Mucosa of rectum (tissue), 2 donors: Measurements from ENCODE around the gene AHRR.

ENCODE experiments used
- H3K27ac ChIP-seq, 2 donors: one replicate each; pipeline ENCODE4 v1.7.0; 2013; ENCODE audit warnings: inconsistent platforms in 2 of 2, low read depth in 2 of 2, low read length in 2 of 2
- H3K27me3 ChIP-seq, 2 donors: one replicate each; pipeline ENCODE4 v1.7.0; 2013; ENCODE audit warnings: low read length in 2 of 2; ENCODE audit not compliant: control insufficient read depth in 2 of 2, insufficient read depth in 2 of 2
- H3K36me3 ChIP-seq, 2 donors: one replicate each; pipeline ENCODE4 v1.7.0; 2013; ENCODE audit warnings: low read length in 2 of 2; ENCODE audit not compliant: control insufficient read depth in 2 of 2, insufficient read depth in 2 of 2
- H3K4me1 ChIP-seq, 2 donors: one replicate each; pipeline ENCODE4 v1.7.0; 2013; ENCODE audit warnings: low read length in 2 of 2, mild to moderate bottlenecking in 1 of 2; ENCODE audit not compliant: control insufficient read depth in 2 of 2, insufficient read depth in 2 of 2
- H3K4me3 ChIP-seq, 2 donors: one replicate each; pipeline ENCODE4 v1.7.0; 2013; ENCODE audit warnings: low read length in 2 of 2
- H3K9ac ChIP-seq, 2 donors: one replicate each; pipeline ENCODE4 v1.7.0; 2013; ENCODE audit warnings: low read length in 2 of 2, low read depth in 1 of 2, mild to moderate bottlenecking in 1 of 2
- H3K9me3 ChIP-seq, 2 donors: one replicate each; pipeline ENCODE4 v1.7.0; 2013; ENCODE audit warnings: low read length in 2 of 2; ENCODE audit not compliant: control insufficient read depth in 2 of 2
- donor health status: healthy.
- donor health status: Normal muscosa, but diverticular disease.

The AHRR gene

GRCh38 chr5:353612-354580, 32.4 kb downstream of the AHRR start:
- Histone ChIP-seq H3K36me3 (no peaks in the 10 kb centered on the region), H3K4me1 (no peaks in the 10 kb centered on the region), H3K9me3 (no peaks in the 10 kb centered on the region), H3K4me3 (no peak overlapping the region), H3K27me3 (peaks cover 0 to 2% of the 10 kb centered on the region in 2 donors), H3K9ac (no peak overlapping the region), H3K27ac (no peak overlapping the region)

GRCh38 chr5:354581-355378, 33.3 kb downstream of the AHRR start:
- Histone ChIP-seq H3K4me3 (no peak overlapping the region), H3K27me3 (peaks cover 0 to 2% of the 10 kb centered on the region in 2 donors), H3K27ac (no peak overlapping the region), H3K9ac (no peak overlapping the region), H3K36me3 (no peaks in the 10 kb centered on the region), H3K9me3 (no peaks in the 10 kb centered on the region), H3K4me1 (no peaks in the 10 kb centered on the region)

- H3K36me3 ChIP-seq: no peaks in the 10 kb centered on the region
- no peak overlapping the region for H3K9ac ChIP-seq
- no peaks in the 10 kb centered on the region for H3K27me3 ChIP-seq
- H3K4me3 ChIP-seq: no peak overlapping the region
- no peaks in the 10 kb centered on the region for H3K9me3 ChIP-seq
- no peak overlapping the region for H3K27ac ChIP-seq
- no peaks in the 10 kb centered on the region for H3K4me1 ChIP-seq
Measured at GRCh38 chr5:355379-355935, 33.9 kb downstream of the AHRR start.

DNA sequence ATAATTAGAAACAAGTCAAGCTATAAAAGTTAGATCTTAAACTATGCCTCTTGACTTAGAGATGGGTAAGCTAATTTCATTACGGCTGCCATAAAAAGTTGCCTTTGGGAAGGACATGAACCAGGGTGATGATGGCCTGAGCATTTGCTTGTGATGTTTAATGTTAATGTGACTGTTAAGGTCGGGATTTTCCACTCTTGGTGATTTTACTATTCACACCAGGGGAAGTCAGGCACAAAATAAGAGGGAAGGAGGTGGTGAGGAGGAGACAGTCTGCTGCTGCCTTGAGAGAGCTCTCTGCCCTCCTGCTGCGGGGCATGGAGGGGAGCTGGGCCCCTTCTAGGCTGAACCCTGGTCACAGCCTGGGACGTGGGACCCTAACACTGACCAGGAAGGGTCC, 34.4 kb downstream of the AHRR start:
- Histone ChIP-seq H3K27me3 (no peaks in the 10 kb centered on the region), H3K9ac (no peak overlapping the region), H3K4me3 (no peak overlapping the region), H3K27ac (no peak overlapping the region), H3K4me1 (no peaks in the 10 kb centered on the region), H3K9me3 (no peaks in the 10 kb centered on the region), H3K36me3 (no peaks in the 10 kb centered on the region)

DNA sequence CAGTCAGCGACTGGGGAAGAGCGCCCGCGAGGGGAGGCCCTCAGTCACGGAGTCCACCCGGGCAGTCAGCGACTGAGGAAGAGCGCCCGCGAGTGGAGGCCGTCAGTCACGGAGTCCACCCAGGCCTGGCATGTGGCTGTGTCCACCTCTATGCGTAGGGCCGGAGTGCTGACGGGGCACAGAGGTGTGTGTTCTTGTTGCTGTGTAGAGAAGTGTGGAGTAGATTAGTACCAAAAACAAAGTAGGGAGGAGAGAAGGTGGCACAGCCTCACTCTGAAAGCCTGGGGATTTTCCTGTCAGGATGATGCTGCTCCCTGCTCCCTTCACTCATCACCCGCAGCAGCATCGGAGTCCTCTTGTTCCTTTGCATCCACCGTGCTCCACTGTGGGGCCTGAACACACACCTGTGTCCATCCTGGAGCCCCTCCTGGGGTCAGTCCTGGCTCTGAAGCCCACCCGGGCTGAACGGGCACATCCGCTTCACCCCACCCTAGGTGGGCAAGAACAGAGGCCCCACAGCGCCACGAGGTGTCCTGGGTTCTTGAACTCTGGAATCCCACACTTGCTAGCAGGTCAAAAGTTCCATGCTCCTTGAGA, 37.9 kb downstream of the AHRR start:
- Histone ChIP-seq H3K4me1 (no peaks in the 10 kb centered on the region), H3K9me3 (no peaks in the 10 kb centered on the region), H3K4me3 (no peak overlapping the region), H3K27me3 (no peaks in the 10 kb centered on the region), H3K9ac (no peak overlapping the region), H3K27ac (no peak overlapping the region), H3K36me3 (no peaks in the 10 kb centered on the region)

GRCh38 chr5:360257-361027, 38.9 kb downstream of the AHRR start:
- H3K9ac ChIP-seq: no peak overlapping the region
- H3K36me3 ChIP-seq: no peaks in the 10 kb centered on the region
- H3K4me1 ChIP-seq: no peaks in the 10 kb centered on the region
- H3K9me3 ChIP-seq: no peaks in the 10 kb centered on the region
- no peak overlapping the region for H3K27ac ChIP-seq
- H3K27me3 ChIP-seq: no peaks in the 10 kb centered on the region
- H3K4me3 ChIP-seq: no peak overlapping the region

DNA sequence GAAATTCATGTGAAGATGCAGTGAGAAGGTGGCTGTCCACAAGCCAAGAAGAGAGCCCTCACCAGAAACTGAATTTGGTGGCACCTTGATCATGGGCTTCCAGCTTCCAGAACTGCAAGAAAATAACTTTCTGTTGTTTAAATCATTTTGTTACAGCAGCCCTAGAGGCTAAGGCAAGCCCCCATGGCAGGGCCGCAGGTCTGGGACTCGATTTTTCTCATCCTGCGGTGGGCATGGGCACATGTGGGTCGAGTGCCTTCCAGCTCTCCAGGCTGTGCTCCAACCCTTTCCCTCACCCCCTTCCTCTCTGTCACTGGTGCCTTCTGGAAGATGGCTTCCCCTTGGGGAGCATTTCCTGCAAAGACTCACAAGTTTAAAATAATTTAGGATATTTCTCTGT, 40.7 kb downstream of the AHRR start:
- no peaks in the 10 kb centered on the region for H3K4me1 ChIP-seq
- H3K9ac ChIP-seq: no peak overlapping the region
- no peak overlapping the region for H3K27ac ChIP-seq
- no peaks in the 10 kb centered on the region for H3K27me3 ChIP-seq
- no peaks in the 10 kb centered on the region for H3K36me3 ChIP-seq
- H3K9me3 ChIP-seq: no peaks in the 10 kb centered on the region
- no peak overlapping the region for H3K4me3 ChIP-seq

DNA sequence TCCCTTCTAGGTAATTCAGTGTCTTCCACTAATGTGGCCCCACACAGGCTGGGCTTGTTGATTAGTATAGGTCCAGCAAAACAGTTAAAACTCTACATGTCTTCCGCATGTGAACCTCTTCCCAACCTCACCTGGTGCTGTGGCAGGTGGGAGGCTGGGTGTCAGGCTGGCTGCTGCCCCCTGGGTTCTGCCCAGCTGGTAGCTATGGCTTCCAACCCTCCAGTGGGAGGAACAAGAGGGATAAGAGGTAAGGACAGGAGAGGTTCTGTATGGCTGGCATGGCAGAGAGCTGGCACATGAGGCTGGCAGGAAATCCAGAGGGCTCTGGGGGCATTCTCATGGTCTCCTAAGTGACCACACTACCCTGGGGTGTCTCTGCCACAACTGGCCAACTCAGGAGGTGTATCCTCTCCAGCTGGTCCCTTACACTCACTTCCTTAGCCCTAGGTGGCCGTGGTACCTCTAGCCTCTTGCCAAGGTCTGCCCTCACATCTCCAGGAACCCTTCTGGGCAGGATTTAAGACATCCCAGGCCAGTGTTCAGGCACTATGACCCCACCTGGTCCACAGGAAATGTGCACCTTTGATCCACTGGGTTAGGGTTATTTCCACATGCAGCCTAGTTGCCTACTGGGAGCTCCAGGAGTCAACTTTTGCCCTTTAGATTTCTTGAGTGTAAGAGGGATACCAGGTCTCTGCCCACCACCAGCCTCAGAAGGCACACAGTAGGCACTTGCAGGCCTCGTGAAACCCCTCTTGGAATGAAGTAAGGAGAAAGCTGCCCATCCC, 41.7 kb downstream of the AHRR start:
- Histone ChIP-seq H3K36me3 (no peaks in the 10 kb centered on the region), H3K9ac (no peak overlapping the region)

DNA sequence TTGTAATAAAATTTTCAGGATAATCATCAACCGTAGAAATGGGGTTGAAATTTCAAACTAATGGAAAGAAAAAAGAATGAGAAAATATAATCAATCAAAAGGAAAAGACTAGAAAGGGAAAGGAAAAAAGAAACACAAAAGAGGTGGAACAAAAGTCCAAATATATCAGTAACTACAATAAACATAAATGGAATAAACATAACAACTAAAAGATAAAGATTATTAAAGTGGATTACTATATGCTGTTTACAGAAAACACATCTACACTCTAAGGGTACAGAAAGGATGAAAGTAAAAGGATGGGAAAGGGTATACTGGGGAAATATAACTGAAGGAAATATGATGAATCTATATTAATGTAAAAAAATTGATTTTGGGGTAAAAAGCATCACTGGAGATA, 43.0 kb downstream of the AHRR start:
- no peak overlapping the region for H3K4me3 ChIP-seq
- no peaks in the 10 kb centered on the region for H3K27me3 ChIP-seq
- H3K9ac ChIP-seq: no peak overlapping the region
- no peaks in the 10 kb centered on the region for H3K9me3 ChIP-seq
- H3K36me3 ChIP-seq: no peaks in the 10 kb centered on the region
- peaks cover 5 to 8% of the 10 kb centered on the region in 2 donors for H3K4me1 ChIP-seq
- H3K27ac ChIP-seq: no peak overlapping the region

More for the DNA sequence above, 41.7 kb downstream of the AHRR start:
- Histone ChIP-seq H3K27me3 (no peaks in the 10 kb centered on the region), H3K9me3 (no peaks in the 10 kb centered on the region), H3K4me3 (no peak overlapping the region), H3K27ac (no peak overlapping the region), H3K4me1 (peaks cover 0 to 1% of the 10 kb centered on the region in 2 donors)
